SIG-M5 treated with dmso at 0.1 percent for 504 hours (cell line): ENCODE data around the gene SMPD3.

Experiments used
- DNase-seq: peaks from one replicate; lab custom pipeline; 2025; ENCODE audit not compliant: unreplicated experiment; lab: John Stamatoyannopoulos, UW

Gene SMPD3

GRCh38 chr16:68408428-68408827, 39.9 kb downstream of the SMPD3 start:
- DNase-seq, result no peak

- DNase-seq, result no peak
Measured at GRCh38 chr16:68406458-68407152, 41.7 kb downstream of the SMPD3 start.

GRCh38 chr16:68404736-68405345, 43.5 kb downstream of the SMPD3 start:
- DNase-seq, result no peak

- DNase-seq, result no peak
Measured at GRCh38 chr16:68403704-68404103, 44.6 kb downstream of the SMPD3 start.

GRCh38 chr16:68403177-68403576, 45.1 kb downstream of the SMPD3 start:
- no peak for DNase-seq

- DNase-seq, result no peak
Measured at GRCh38 chr16:68402748-68403040, 45.6 kb downstream of the SMPD3 start.

- peak; percentile 27 for DNase-seq
Measured at GRCh38 chr16:68401871-68402747, 46.2 kb downstream of the SMPD3 start.

GRCh38 chr16:68400924-68401460, 47.3 kb downstream of the SMPD3 start:
- DNase-seq, result no peak

- no peak for DNase-seq
Measured at GRCh38 chr16:68400083-68400923, 48.0 kb downstream of the SMPD3 start.

GRCh38 chr16:68399456-68399855, 48.9 kb downstream of the SMPD3 start:
- no peak for DNase-seq

GRCh38 chr16:68397710-68398201, 50.6 kb downstream of the SMPD3 start:
- no peak for DNase-seq

- DNase-seq, result peak; percentile 25
Measured at GRCh38 chr16:68396481-68396880, 51.8 kb downstream of the SMPD3 start.

- DNase-seq, result no peak
Measured at GRCh38 chr16:68395815-68396214, 52.5 kb downstream of the SMPD3 start.

GRCh38 chr16:68395167-68395786, 53.0 kb downstream of the SMPD3 start:
- DNase-seq, result no peak

GRCh38 chr16:68393333-68393732, 55.0 kb downstream of the SMPD3 start:
- no peak for DNase-seq

- no peak for DNase-seq
Measured at GRCh38 chr16:68389750-68390371, 58.4 kb downstream of the SMPD3 start.

GRCh38 chr16:68389006-68389405, 59.3 kb downstream of the SMPD3 start:
- DNase-seq, result no peak

- no peak for DNase-seq
Measured at GRCh38 chr16:68388124-68388523, 60.2 kb downstream of the SMPD3 start.

- no peak for DNase-seq
Measured at GRCh38 chr16:68387301-68387700, 61.0 kb downstream of the SMPD3 start.

GRCh38 chr16:68386628-68387027, 61.7 kb downstream of the SMPD3 start:
- DNase-seq, result no peak
